GM18508 (cell line): ENCODE results near the gene EIF2S2.
"Not testable (repeated sequence)": the region's sequence is repeated elsewhere in the genome, so short reads cannot be mapped to it uniquely, and the experiment has no call there.

Source experiments
- ATAC-seq: cut with Tn5 transposase; IDR thresholded peaks from one replicate; pipeline ENCODE4 v1.9.1; 2021; ENCODE audit warnings: moderate number of reproducible peaks; ENCODE audit not compliant: insufficient read depth, unreplicated experiment

EIF2S2 gene

GRCh38 chr20:34111702-34112599 is at the start of gene EIF2S2:
Gene EIF2S2 (minus strand): TSS chr20:34112243. CDS start chr20:34112110, 133 bp downstream.
- peak; percentile 66 for ATAC-seq

- not testable (repeated sequence) for ATAC-seq
These were observed 45.7 kb upstream of the EIF2S2 start for GRCh38 chr20:34157697-34158096.

GRCh38 chr20:34155836-34156235 is 43.8 kb upstream of the EIF2S2 start:
- no peak for ATAC-seq

GRCh38 chr20:34153169-34153568 is 41.1 kb upstream of the EIF2S2 start:
- ATAC-seq, result not testable (repeated sequence)

- not testable (repeated sequence) for ATAC-seq
These were observed 40.0 kb upstream of the EIF2S2 start for GRCh38 chr20:34152073-34152472.

GRCh38 chr20:34150306-34151000 is 38.4 kb upstream of the EIF2S2 start:
- ATAC-seq, result no peak

GRCh38 chr20:34145280-34145819 is 33.3 kb upstream of the EIF2S2 start:
- ATAC-seq, result no peak

- ATAC-seq, result no peak
These were observed 31.9 kb upstream of the EIF2S2 start for GRCh38 chr20:34143951-34144350.

GRCh38 chr20:34142121-34142520 is 30.1 kb upstream of the EIF2S2 start:
- ATAC-seq, result no peak

GRCh38 chr20:34141293-34141692 is 29.2 kb upstream of the EIF2S2 start:
- no peak for ATAC-seq

- not testable (repeated sequence) for ATAC-seq
These were observed 23.7 kb upstream of the EIF2S2 start for GRCh38 chr20:34135525-34136275.

- ATAC-seq, result not testable (repeated sequence)
These were observed 21.4 kb upstream of the EIF2S2 start for GRCh38 chr20:34133365-34133860.

- ATAC-seq, result not testable (repeated sequence)
These were observed 20.9 kb upstream of the EIF2S2 start for GRCh38 chr20:34132943-34133342.

- not testable (repeated sequence) for ATAC-seq
These were observed 20.4 kb upstream of the EIF2S2 start for GRCh38 chr20:34132491-34132890.

GRCh38 chr20:34131491-34131890 is 19.4 kb upstream of the EIF2S2 start:
- ATAC-seq, result no peak

- ATAC-seq, result no peak
These were observed 17.6 kb upstream of the EIF2S2 start for GRCh38 chr20:34129518-34130162.

GRCh38 chr20:34127792-34128191 is 15.7 kb upstream of the EIF2S2 start:
- no peak for ATAC-seq

GRCh38 chr20:34124469-34125249 is 12.6 kb upstream of the EIF2S2 start:
- ATAC-seq, result peak; percentile 55

- ATAC-seq, result no peak
These were observed 11.3 kb upstream of the EIF2S2 start for GRCh38 chr20:34123309-34123708.
